Cardiac fibroblast (primary cell): ENCODE data around the gene SRP68.

Source experiments
- DNase-seq, 2 donors: peaks; one replicate each; pipeline versions ENCODE4 v3.0.0 to v3.0.0-alpha.2; 2010; ENCODE audit warnings: low read depth in 2 of 2
- H3K4me3 ChIP-seq, 2 donors: replicated peaks in 1 of 2; 1 replicate in 1 of 2; 2 replicates in 1 of 2; pipeline ENCODE4 v1.5.1; 2011; ENCODE audit warnings: low read depth in 2 of 2, low read length in 2 of 2, mild to moderate bottlenecking in 2 of 2, moderate library complexity in 1 of 2
- CTCF ChIP-seq: IDR thresholded peaks from one replicate; pipeline ENCODE4 v1.5.1; 2011; ENCODE audit warnings: low read depth, mild to moderate bottlenecking, low read length, inconsistent platforms

Gene SRP68

DNA sequence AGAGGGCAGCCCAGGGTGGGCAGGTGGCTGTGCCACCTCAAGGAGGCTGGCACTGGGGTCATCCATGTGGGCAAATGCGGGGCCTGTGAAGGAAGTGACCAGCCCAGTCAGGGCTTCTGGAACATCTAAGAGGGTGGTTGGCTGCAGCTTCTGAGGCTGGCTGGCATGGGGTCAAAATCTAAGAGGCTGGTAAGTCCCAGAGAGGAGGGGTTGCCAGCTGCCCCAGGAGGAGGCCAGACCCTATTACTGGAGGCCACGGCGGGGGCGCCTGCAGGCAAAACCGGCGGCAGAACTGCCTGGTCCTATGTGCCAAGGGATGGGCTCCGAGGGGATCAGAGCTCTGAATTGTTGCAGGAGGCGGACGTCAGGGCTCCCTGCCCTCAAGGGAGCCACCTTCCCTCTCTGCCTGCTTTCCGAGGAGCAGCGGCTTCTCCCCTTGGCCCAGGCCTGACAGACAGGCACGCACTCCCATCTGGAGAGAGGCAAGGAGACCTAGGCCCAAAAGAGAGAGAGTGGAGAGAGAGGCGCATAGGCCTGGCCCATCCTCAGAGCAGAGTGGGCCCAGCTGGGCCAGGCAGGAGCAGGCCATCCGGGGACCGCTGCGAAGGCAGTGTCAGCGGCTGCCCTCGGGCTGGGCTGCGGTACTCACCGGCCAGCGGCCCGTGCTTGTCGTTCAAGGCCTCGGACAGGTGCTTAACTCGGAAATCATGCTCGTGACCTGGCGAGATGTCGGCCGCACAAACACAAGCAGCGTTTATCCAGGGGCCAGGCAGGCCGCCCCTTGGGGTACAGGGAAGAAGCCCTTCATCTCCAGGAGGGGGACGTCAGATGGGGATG is 17.6 kb upstream of the SRP68 start:
- no peak overlapping the region for H3K4me3 ChIP-seq

GRCh38 chr17:76088868-76089576 is 16.7 kb upstream of the SRP68 start:
- DNase-seq: no peak
- no peak for TF ChIP-seq CTCF

More for the DNA sequence above, 17.6 kb upstream of the SRP68 start:
- TF ChIP-seq CTCF: no peak
- DNase-seq: no peak

GRCh38 chr17:76088041-76088867 is 15.9 kb upstream of the SRP68 start:
- no peak for TF ChIP-seq CTCF
- DNase-seq: no peak
- no peak overlapping the region for H3K4me3 ChIP-seq

More at GRCh38 chr17:76088868-76089576, 16.7 kb upstream of the SRP68 start:
- H3K4me3 ChIP-seq: no peak overlapping the region

- no peak for DNase-seq
- no peak overlapping the region for H3K4me3 ChIP-seq
- no peak for TF ChIP-seq CTCF
These were observed 15.2 kb upstream of the SRP68 start for GRCh38 chr17:76087531-76087930.

- no peak for TF ChIP-seq CTCF
- DNase-seq: no peak
- H3K4me3 ChIP-seq: no peak overlapping the region
These were observed 14.1 kb upstream of the SRP68 start for GRCh38 chr17:76086384-76086783.

DNA sequence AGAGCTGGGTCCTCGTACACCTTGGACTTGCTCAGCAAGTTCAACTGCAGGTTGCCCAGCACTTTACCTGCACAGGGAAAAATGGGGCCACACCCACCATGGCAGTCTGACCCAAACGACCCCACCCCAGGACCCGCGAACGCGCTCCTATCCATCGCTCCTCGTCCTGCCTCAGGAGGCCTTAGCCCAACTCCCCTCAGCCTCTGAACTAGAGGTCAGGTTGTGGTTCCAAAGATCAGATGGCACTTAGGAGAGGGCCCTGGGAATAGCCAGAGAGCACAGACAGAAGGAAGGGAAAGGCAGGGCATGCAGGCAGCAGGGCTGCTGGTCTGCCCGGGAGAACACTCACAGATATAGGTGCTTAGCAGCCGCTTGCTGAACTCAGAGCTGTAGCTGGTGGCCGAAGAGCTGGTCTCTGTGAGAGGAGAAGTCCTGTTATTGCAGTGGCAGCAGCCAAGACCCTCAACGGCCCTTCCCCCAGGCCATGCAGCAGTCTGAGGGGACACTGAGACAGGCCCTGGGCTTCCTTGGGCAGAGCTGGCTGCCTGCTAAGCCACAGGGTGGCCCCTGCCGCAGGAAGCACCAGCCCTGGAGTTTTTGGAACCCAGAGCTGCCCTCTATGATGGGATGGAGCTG is 13.5 kb upstream of the SRP68 start:
- DNase-seq: no peak
- no peak overlapping the region for H3K4me3 ChIP-seq
- no peak for TF ChIP-seq CTCF
